ENCODE measurements around the gene DHRS4. TPM values are rescaled to one million over a fixed set of nuclear protein-coding genes. Genes with fewer than 3 reads are reported as not detected.
A peak's percentile ranks its signal among the peaks of the same experiment; 100 is the strongest.

DHRS4 gene
- total and polyA plus RNA-seq, 2 of the 13 experiments (the other 11 are each of a cell fraction or from before 2014, with no cell fraction given): 23.9 to 45.1 TPM

- TF ChIP-seq ARID4A (CRISPR knock-in tag; IDR thresholded peaks at IDR 0.05; ENCODE audit: borderline replicate concordance) (peak; percentile 95; the same call in 1 of the 2 replicates), ZNF782 (CRISPR knock-in tag; IDR thresholded peaks at IDR 0.05; ENCODE audit: borderline replicate concordance) (peak; percentile 100), ZMYM2 (CRISPR knock-in tag; IDR thresholded peaks at IDR 0.05) (0 out of 2 replicates have a peak, but pooled peaks have one; percentile 18), LCORL (IDR thresholded peaks at IDR 0.05) (no peak; the same call in 1 of the 2 replicates), LCORL (CRISPR knock-in tag; IDR thresholded peaks at IDR 0.05) (peak; percentile 90; the same call in 1 of the 2 replicates), ZNF639 (CRISPR knock-in tag; conservative IDR thresholded peaks at IDR 0.05) (peak; percentile 89), ZFX (CRISPR knock-in tag; IDR thresholded peaks at IDR 0.05; ENCODE audit: low read depth) (peak; percentile 100), LBX2 (CRISPR knock-in tag; IDR thresholded peaks at IDR 0.05; ENCODE audit: borderline replicate concordance) (peak; percentile 88; the same call in 1 of the 2 replicates), ZNF563 (CRISPR knock-in tag; IDR thresholded peaks at IDR 0.05) (peak; percentile 99), MYC (CRISPR knock-in tag; IDR thresholded peaks at IDR 0.05; ENCODE audit: borderline replicate concordance) (peak; percentile 92), ZNF678 (CRISPR knock-in tag; IDR thresholded peaks at IDR 0.05) (peak; percentile 99; the same call in 1 of the 2 replicates), ZNF253 (CRISPR knock-in tag; IDR thresholded peaks at IDR 0.05; ENCODE audit: borderline replicate concordance) (0 out of 2 replicates have a peak, but pooled peaks have one; percentile 34), ZNF607 (CRISPR knock-in tag; IDR thresholded peaks at IDR 0.05; ENCODE audit: borderline replicate concordance) (peak; percentile 100), TBX2 (CRISPR knock-in tag; IDR thresholded peaks at IDR 0.05; ENCODE audit: borderline replicate concordance) (peak; percentile 93), TFE3 (CRISPR knock-in tag; IDR thresholded peaks at IDR 0.05) (peak; percentile 77), RBM22 (optimal IDR thresholded peaks at IDR 0.05; ENCODE audit: low read length) (peak; percentile 45), ZFP37 (CRISPR knock-in tag; IDR thresholded peaks at IDR 0.05; ENCODE audit: borderline replicate concordance) (peak; percentile 96), SMAD3 (CRISPR knock-in tag; IDR thresholded peaks at IDR 0.05) (peak; percentile 98), ZNF205 (CRISPR knock-in tag; IDR thresholded peaks at IDR 0.05) (peak; percentile 96), ZNF737 (CRISPR knock-in tag; IDR thresholded peaks at IDR 0.05; ENCODE audit: borderline replicate concordance) (peak; percentile 99)
These were observed at the start of gene DHRS4 (continued) for GRCh38 chr14:23953464-23954278.
